NCI-H2196 (cell line): ENCODE data around the gene GPC6.

ENCODE experiments used
- DNase-seq: peaks from one replicate; lab custom pipeline; 2025; ENCODE audit not compliant: unreplicated experiment; lab: John Stamatoyannopoulos, UW

Gene GPC6

DNA sequence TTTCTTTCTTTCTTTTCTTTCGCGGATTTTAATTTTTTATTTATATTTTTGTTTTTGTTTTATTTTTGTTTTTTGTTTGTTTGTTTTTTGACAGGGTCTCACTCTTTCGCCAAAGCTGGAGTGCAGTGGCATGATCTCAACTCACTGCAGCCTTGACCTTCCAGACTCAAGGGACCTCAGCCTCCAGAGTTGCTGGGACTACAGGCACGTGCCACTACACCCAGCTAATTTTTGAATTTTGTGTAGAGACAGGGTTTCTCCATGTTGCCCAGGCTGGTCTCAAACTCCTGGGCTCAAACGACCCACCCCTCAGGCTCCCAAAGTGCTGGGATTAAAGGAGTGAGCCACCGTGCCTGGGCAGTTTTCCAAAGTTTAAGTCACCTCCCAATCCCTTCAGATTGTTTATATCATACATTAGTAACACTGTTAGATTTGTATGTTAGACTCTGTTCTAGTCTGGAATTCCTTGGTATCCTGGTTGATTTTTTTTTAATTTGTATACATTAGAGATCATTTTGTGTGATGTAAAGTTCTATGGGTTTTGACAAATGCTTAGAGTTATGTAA, 655.6 kb downstream of the GPC6 start:
- DNase-seq, result no peak

DNA sequence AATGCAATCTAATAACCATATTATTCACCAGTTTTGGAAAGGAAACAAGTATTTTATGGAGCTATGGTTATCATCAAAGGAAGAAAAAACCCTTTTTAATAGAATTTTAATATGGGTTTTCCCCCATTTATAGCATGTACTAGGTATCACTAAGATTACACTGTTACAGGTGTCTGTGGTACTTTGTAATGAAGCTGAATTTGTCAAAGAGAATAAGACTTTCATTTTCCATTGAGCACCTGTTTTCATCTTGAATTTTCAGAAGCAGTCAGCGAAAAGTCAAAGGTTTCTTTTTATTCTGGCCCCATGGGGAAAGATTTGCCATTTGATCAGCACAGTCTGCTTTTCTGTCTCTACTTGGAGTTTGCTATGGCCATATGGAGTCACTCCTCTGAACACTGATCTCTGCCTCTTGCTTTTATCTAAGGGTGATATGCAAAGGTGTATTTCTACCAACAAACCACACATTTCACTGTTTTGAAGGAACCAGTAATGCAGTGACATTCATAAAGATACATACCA, 662.9 kb downstream of the GPC6 start:
- no peak for DNase-seq

DNA sequence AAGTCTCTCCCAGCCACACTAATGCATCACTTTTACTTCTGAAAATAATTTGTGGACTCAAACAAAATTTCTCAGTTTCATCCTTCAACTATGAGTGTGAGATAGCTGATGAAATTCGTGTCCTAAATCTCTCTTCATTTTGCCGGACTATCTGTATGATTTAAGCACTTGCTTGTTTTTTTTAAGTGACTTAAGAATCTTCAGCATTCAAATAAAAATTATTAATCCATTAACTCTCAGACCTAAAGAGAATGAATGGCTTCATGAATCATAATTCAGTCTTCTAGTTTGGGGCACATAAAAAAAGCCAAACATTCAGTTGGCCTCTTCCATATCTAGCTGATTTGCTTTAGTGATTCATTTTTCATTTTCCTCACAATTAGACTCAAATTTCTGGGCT, 673.4 kb downstream of the GPC6 start:
- no peak for DNase-seq

- no peak for DNase-seq
Measured at GRCh38 chr13:93900731-93901130, 674.1 kb downstream of the GPC6 start.

- DNase-seq, result no peak
Measured at GRCh38 chr13:93903909-93904308, 677.3 kb downstream of the GPC6 start.

DNA sequence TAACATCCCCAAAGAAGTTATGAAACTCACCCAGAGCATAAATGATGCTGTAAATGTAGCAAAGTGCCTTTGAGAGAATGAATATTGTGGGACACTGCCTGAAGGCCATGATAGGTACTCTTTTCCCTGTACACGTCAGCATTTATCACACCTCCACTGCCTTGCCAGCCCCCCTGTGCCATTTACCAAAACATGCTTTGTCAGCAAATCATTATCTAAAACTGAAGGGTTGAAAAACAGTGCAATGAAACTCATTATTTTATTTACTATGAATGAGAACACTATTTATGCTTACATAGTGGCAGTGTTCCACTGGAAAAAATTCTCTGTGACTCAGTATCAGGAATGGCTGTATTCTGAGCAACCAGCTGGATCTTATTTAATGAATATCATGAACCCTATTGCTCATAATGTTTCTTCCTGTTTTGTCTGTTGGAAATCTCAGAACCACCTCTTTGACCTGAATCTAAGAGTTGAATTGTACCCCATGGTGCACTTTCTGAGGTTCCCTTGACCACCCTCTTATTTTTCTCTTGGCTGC, 688.7 kb downstream of the GPC6 start:
- no peak for DNase-seq

DNA sequence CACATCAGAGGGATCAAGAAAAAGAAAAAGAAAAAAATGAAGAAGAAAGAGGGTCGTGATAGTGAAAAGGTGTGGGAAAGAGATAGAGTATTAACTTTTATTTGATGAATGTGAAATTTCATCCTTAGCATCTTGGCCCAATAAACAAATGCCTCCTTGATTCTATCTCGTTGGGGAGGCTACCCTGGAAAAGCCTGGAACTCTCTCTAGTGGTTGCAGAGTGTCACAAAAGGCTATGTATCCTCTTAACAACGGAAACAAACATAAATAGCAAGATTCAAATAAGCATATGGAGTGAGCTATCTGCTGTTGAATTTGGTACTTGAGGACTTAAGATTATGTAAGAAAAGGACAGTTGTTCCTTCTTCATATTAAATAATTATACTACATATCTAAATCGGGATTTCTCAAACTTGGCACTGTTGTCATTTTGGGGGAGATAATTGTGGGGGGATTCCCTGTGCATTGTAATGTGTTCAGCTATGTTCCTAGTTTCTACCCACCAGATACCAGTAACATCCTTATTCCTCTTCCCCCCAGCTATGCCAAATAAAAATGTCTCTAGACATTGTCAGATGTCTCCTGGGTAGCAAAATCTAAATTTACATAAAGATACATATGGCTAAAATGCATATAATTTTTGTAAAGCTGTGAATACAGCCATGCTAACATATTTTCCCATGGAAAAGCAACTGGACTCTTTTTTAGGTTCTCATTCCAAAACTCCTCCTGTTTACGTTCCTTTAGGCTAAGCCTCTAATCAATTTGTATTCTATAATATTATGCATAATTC, 695.7 kb downstream of the GPC6 start:
- DNase-seq, result no peak

DNA sequence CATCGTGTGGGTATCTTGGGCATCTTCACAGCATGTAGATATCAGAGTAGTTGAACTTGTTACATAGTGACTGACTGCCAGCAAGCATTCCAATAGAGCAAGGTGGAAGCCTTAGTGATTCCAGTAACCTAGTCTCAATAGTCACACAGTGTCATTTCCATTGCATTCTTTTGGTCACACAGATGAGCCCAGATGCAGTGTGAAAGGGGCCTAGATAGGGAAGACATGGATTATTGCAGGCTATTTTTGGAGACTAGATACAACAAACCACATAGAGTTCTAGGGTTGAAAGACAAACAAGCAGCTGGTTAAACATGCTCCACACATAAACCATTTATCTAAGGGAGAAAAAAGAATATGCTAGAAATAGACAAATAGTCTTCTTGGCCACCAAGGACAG, 699.4 kb downstream of the GPC6 start:
- no peak for DNase-seq

DNA sequence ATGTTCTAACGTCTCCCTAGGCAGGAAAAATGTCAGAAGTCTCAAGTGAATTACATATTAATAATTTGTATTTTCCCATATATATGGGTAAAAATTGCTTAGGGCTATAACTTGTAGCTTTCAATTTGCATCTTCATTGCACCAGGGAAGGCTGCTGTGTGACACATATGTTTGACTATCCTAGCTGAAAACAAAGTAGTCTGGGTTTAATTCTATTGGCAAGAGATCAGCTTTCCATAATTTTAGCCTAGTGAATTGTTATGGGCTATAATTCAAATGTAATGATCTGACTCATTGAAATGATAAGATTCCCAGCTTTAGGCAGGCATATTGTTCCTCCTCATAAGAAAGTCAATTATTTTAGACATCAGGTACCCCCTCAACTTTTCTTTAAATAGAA, 699.8 kb downstream of the GPC6 start:
- no peak for DNase-seq

GRCh38 chr13:93927431-93927830, 700.8 kb downstream of the GPC6 start:
- no peak for DNase-seq

DNA sequence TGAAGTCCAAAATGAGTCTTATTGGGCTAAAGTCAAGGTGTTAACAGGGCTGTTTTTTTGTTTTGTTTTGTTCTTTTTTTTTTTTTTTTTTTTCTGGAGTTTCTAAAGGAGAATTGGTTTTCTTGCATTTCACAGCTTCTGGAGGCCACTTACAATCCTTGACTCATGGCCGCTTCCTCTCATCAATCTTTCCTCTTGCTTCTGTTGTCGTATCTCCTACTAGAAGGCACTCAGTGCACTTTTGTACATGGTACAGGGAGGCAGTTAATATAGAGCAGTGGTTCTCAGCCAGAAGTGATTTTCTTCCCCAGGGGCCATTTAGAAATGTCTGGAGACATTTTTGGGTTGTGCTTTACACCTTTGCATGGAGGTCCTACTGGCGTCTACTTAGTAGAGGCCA, 706.3 kb downstream of the GPC6 start:
- no peak for DNase-seq

DNA sequence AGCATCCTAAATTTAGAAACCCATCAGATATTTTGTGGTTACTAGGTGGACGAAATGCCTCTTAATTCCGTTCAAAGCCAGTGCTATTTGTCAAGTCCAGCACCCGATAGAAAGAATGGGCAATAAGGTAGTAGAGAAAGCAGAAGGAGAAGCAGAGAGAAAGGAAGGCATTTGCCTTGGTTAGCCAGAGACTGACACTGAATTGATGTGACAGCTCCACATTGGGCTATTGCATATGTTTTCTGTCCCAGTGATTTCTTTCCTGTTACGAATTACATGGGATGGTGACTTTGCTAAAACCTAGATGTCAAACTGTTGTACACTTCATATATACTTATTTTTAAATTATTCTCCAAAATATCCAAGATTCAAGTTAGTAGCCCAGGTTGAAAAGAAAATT, 710.3 kb downstream of the GPC6 start:
- no peak for DNase-seq

DNA sequence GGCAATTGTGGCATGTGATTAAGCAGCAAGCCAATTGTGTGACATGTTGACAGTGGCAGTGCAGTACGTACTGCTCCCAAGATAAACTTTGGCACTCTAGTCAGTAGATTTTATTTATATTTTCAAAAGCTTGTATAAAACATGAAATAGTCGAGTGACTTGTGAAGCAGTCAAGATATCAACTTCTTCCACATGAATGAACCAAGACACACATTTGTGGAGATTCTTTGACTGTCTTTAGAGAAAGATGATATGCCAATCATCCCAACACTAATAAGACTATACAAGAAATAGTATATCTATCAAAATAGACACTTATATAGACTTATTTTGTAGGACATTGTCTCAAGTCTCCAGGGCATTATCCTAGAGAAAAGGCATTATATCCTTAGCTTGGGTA, 714.8 kb downstream of the GPC6 start:
- DNase-seq, result no peak

DNA sequence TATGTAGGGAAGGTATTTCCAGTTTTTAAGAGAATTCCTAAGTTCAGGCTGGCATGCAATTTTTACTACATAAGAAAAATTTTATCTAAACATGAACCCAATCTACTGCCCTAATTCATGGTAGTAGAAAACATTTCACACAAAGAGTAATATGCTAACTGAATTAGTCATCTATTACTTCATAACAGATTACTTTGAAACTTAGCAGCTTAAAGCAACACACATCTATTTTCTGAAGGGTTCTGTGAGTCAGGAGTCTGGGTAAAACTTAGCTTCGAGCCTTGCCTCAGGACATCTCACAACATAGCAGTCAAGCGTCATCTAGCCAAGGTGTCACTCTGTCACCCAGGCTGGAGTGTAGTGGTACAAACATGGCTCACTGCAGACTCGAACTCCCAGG, 715.4 kb downstream of the GPC6 start:
- no peak for DNase-seq

GRCh38 chr13:93945621-93946020, 719.0 kb downstream of the GPC6 start:
- no peak for DNase-seq

DNA sequence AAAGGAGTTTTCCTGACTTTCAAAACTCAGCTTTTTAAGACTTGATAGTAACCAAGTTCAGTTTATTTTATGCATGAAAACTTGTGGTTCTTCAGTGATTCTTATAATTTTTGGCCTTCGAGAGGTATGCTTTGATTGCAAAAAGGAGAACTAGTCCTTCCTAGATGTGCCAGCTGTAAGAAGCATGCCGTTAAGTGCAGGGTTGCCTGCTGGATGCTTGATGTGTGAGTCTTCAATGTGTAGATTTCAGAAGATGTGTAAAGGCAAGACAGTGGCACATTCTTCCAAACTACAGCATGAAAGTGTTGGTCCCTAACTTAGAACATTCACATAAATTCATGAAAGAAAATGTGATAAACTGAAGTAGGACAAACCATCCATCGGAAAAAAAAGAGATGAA, 720.4 kb downstream of the GPC6 start:
- no peak for DNase-seq

GRCh38 chr13:93947651-93948050, 721.0 kb downstream of the GPC6 start:
- DNase-seq, result no peak

DNA sequence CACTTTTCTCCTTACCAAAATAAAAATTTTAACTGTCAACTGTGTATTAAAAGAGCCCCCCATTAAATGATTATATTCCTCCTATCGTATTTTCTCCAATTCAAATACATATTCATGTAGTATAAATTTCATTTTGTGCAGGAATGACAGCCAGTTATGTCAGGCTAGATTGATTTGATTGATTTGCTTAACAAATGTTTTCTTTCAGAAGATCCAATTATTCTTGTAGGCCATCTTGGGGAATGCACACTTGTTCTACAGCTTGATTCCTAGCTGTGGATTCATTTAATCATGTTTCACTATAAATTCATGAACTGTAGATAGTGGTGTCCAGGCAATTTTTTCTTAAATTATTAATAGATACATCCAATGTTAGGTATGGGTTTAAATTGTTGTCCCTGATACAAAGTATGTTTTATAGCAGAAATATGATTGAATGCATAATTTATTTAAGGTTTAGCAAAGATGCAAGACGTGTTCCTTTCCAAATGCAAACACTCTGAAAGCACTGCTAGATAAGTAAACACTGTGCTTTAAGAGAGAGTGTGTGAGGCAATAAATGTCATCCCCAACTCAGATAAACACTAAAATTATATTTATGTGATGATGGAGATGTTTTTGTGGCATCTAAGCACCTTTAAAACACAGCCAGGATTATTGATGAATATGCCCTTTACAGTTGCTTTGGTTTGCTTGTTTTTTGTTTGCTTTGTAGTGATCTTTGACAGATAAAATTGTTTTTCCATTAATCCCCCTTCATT, 721.7 kb downstream of the GPC6 start:
- no peak for DNase-seq

DNA sequence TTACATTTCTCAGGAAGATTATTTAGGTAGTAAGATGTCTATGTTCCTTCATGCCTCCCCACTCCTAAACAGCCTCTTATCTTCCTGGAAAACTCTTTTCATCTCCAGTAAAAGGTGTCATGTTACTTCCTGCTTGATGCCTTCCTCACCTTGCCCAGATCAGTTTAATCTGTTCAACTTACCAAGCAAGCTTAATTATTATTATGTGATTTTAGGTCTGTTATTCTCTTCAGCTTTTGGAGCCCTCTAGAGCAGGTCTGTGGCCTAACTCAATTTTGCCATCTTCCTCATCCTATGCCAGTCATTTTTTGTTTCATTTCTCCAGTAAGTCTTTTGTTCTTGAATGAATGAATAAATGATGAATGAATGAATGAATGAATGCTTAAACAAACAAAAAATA, 724.5 kb downstream of the GPC6 start:
- DNase-seq, result no peak

- no peak for DNase-seq
Measured at GRCh38 chr13:93951951-93952350, 725.3 kb downstream of the GPC6 start.

GRCh38 chr13:93953841-93954240, 727.2 kb downstream of the GPC6 start:
- DNase-seq, result no peak

GRCh38 chr13:93955904-93956303, 729.3 kb downstream of the GPC6 start:
- DNase-seq, result no peak
